Measurements from ENCODE around the gene HTT.

Gene HTT

GRCh38 chr4:3200423-3201090, 126.1 kb downstream of the HTT start:
- DNase-seq (ENCODE audit: low read depth) = no peak

DNA sequence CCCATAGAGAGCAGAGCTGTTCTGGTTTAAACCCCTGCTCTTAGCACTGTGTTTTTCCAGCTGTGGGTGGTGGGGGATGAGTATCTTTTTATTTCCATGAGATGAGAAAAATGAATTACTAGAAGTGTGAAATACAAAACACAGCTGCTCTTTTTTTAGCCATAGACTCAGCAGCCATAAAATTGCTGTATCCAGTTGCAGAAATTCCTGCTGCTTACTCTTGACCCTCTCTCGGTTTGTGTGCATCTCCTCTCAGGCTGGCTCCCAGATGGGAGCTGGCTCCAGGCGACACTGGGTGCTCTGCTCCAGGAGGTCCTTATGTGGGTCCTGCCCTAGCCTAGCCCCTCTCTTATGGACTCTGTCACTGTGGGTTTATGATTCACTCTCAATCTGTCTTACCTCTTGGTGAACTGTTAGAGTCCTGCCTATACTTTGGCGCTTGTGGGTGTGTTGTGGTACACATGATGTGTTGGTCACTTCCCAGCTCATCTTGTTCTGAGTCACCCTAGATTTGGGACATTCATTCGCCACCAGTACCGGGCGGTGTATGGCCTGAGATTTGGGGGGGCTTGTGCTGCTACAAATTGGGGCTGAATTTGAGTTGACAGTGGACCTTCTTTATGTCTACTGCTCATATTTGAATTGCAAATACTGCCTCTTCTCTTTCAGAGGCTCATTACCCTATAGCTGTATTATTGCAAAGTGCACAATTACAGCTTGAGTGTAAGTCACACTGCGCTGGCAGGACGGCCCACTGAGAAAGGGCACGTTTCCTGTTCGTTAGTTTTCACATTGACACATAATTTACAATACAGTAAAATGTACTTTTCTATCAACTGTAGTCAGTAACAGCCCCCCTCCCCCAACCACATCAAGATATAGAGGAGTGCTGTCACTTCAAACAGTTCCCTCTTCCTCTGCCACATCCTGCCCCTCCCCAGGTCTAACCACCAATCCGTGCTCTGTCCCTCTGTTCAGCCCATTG, 127.5 kb downstream of the HTT start:
- peak; percentile 40 for DNase-seq (ENCODE audit: low read depth)

DNA sequence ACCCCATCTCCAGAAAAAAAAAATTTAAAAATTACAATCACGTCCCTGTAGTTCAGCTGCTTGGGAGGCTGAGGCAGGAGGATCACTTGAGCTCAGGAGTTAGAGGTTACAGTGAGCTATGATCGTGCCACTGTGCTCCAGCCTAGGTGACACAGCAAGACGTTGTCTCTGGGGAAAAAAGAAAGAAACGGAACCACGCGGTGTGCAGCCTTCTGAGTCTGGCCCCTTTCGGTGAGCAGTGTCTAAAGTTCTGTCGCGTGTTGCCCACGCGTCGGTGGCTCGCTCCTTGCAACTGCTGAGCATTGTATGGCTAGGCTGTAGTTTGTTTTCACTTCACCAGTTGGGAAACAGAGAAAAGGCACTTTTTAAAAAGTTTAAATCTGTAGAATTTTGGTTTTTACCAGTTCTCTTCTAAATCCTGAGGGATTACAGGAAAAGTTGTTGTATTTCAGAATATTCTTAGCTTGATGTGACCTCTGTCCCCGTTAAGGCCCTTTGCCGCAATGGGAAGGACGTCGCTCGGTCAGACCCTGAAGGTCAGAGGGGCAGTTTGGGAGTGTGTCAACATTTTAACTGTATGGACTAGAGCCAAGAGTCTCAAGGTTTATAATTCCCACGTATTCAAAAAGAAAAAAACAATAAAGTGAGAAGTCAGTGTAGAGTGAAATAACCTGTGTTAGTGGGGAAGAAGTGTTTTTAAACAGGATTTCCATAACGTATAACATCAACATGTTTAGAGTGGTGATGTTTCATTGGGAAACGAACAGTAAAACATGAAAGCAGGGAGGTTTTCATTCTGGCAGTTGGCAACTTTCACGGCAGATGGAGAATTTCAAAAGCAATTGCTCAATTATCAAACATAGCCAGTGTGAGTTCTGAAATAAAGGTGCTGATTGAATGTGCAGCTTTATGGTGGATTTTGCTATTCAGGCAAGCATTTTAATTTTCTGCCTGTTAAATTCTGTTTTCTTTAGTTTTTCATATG, 128.6 kb downstream of the HTT start:
- DNase-seq (ENCODE audit: low read depth) = no peak

- DNase-seq (ENCODE audit: low read depth) = peak; percentile 49
Measured at GRCh38 chr4:3203971-3204431, 129.5 kb downstream of the HTT start.

GRCh38 chr4:3205995-3206394, 131.5 kb downstream of the HTT start:
- no peak for DNase-seq (ENCODE audit: low read depth)

DNA sequence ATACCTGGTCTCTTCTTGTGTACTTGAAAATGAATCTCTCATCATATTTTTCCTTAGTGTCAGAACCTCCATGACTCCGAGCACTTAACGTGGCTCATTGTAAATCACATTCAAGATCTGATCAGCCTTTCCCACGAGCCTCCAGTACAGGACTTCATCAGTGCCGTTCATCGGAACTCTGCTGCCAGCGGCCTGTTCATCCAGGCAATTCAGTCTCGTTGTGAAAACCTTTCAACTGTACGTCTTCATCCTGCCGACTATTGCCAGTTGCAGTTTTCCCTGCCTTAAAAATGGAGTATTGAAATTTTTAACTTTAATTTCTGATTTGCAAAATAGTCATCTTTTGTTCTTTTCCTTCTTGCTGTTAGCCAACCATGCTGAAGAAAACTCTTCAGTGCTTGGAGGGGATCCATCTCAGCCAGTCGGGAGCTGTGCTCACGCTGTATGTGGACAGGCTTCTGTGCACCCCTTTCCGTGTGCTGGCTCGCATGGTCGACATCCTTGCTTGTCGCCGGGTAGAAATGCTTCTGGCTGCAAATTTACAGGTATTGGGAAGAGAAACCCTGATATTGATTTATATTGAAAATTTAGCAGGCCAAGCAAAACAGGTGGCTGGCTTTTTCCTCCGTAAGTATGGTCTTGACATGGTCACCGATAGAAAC, 132.1 kb downstream of the HTT start:
- no peak for DNase-seq (ENCODE audit: low read depth)

- peak; percentile 12 for DNase-seq (ENCODE audit: low read depth)
Measured at GRCh38 chr4:3207531-3208037, 133.1 kb downstream of the HTT start.

- DNase-seq (ENCODE audit: low read depth) = no peak
Measured at GRCh38 chr4:3208826-3209225, 134.3 kb downstream of the HTT start.

DNA sequence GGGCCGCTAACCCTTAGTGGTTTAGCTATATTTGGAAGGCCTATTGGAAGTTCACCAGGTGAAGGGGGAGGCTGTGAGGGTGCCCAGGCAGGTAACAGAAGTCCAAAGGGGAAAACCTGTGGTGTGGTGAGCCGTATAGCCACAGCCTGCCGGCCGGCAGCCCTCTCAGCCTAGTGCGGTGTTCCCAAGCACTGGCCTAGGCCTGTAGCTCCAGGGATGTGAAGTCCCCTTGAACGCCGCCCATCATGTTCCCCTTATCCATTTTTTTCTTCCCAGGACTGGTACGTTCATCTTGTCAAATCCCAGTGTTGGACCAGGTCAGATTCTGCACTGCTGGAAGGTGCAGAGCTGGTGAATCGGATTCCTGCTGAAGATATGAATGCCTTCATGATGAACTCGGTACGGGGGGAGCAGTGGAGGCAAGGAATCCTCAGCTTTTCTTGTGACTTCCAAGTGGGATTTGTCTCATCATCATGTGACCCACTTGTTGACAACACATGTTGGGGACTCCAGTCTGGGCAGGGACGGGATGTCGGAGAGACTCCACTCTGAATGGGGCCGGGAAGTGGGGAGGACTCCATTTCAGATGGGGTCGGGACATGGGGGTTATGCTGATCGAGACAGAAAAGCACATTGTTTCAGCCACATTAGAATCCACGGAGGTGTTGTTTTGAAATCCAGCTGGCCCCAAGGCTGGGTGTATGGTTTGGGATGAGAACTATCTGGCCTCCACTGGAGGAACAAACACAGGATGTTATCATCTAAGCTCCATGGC, 135.3 kb downstream of the HTT start:
- no peak for DNase-seq (ENCODE audit: low read depth)

DNA sequence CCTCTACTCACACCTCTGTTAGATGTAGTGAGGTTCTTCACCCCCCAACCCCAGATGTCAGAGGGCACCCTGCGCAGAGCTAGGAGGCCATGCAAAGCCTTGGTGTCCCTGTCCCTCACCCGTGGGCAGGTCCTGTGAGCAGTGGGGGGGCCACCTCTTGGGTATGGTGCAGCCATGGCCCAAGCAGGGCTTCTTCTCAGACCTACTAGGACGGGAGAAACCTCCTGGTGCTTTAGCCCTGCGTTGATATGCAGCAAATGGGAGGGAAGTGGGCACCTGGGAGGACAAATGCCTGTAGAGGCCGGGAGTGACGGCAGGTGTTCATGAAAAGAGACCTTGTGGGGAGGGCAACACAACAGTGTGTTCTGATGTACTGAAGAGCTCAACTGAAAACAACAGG, 136.0 kb downstream of the HTT start:
- DNase-seq (ENCODE audit: low read depth) = no peak

DNA sequence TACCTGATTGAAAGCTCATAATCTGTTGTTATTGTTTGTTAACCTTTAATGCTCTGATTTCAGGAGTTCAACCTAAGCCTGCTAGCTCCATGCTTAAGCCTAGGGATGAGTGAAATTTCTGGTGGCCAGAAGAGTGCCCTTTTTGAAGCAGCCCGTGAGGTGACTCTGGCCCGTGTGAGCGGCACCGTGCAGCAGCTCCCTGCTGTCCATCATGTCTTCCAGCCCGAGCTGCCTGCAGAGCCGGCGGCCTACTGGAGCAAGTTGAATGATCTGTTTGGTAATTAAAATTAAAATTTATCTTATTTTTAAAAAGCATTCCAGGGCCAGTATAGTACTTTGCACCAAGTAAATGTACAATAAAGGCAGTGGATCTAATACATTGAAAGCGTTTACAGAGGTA, 137.4 kb downstream of the HTT start:
- DNase-seq (ENCODE audit: low read depth) = no peak

DNA sequence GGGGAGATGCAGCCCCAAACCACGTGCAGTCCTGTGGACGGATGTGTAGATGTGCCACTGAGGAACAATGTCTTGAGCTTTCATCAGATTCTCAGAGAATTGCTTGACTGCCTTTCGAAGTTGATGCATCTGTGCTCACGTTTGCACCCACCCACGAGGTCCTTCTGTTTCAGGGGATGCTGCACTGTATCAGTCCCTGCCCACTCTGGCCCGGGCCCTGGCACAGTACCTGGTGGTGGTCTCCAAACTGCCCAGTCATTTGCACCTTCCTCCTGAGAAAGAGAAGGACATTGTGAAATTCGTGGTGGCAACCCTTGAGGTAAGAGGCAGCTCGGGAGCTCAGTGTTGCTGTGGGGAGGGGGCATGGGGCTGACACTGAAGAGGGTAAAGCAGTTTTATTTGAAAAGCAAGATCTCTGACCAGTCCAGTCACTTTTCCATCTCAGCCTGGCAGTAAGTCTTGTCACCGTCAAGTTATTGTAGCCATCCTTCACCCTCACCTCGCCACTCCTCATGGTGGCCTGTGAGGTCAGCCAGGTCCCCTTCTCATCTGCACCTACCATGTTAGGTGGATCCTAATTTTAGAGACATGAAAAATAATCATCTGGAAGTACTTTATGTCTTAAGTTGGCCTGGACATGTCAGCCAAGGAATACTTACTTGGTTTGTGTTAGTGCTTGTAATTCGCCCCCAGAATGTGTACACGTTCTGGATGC, 138.1 kb downstream of the HTT start:
- DNase-seq (ENCODE audit: low read depth) = no peak

DNA sequence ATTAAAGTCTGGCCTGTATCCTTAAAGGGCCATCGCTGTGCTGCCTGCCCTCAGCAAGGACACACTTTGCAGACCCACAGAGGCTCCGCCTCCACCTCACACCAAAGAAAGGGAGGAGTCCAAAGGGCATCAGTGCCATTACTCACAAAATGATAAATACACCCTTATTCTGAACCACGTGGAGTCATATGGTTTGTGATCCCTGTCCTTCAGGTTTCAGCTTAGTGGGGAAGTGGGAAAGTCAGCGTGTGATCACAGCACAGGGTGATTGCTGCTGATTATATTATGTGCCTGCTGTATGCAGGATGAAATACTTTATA, 138.6 kb downstream of the HTT start:
- DNase-seq (ENCODE audit: low read depth) = no peak

- no peak for DNase-seq (ENCODE audit: low read depth)
Measured at GRCh38 chr4:3213661-3214250, 139.3 kb downstream of the HTT start.

DNA sequence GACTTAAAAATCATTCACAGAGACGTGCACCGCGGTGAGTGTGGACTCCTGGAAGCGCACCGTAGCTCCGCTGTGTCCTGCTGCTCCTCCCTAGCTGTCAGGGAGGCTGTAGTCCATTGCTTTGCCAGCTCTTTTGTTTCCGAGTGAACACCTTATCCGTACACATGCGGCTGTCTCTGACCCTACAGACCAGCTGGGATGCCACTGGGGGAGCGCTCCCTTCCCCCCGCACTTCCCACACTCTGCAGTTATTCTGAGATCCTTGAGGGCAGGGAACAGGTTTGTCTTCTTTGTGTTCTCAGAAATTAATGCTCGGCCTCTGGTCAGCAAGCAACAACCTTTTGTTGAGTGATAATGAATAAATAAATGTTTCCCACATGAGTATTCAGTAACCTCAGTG, 140.8 kb downstream of the HTT start:
- DNase-seq (ENCODE audit: low read depth) = no peak

GRCh38 chr4:3215733-3216132, 141.3 kb downstream of the HTT start:
- DNase-seq (ENCODE audit: low read depth) = no peak

DNA sequence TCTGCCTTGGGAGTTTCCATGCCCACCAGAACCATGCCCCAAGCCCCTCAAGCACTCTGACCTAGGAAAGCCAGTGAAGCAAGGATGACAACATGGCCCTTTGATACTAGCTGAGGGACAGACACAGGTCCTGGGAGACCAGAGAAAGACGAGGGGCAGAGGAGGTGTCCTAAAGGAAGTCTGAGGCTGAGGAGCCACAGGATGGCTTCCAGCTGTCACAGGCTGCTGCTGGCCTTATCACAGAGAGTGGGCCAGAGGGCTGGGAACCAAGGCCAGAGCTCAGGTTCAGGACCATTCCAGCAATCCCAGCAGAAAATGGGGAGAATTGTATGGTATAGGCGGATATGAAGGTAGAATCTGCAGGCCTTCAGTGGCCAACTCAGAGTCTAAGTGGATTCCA, 142.8 kb downstream of the HTT start:
- no peak for DNase-seq (ENCODE audit: low read depth)

DNA sequence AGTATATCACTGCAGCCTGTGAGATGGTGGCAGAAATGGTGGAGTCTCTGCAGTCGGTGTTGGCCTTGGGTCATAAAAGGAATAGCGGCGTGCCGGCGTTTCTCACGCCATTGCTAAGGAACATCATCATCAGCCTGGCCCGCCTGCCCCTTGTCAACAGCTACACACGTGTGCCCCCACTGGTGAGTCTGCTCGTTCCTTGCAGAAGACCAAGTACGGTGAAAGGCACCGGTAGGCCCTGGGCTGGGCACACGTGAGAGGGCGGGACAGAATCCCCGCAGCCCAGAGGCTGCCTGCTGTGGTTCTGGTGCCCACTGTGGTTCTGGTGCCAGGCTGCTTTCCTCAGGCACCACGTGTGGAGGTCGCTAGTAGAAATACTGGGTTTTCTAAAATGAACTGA, 143.3 kb downstream of the HTT start:
- no peak for DNase-seq (ENCODE audit: low read depth)
